ENCODE data around the gene LCOR. TPM values are rescaled to one million over a fixed set of nuclear protein-coding genes. Genes with fewer than 3 reads are reported as not detected.

Gene LCOR
- total and polyA plus RNA-seq, 9 of the 15 experiments (the other 6 are each of a cell fraction or from before 2014, with no cell fraction given): 3.6 to 25.2 (median 14.4) TPM

DNA sequence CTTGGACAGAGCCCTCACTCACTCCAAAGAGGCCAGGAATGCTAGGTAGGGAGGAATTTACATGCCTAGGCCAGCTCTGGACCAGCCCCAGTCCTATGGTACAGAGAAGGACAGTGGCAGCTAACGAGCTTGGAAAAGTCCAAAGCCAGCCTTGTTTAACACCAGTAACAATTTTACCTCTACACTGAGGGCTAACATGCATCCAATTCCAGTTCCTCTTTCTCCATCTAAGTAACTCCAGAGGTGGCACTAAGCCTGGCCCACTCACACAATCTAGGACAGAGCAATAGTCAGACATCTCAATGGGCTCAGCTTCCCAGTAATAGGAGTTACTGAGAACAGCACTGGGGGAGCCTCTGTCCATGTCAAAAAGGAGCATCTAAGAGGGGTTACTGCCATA lies 5.7 kb upstream of the LCOR start:
- H3K4me1 ChIP-seq (replicated peaks in 1 of 2; ENCODE audit: control insufficient read depth in 2 of 2, insufficient read depth in 2 of 2, low read length in 2 of 2): peaks cover 3 to 20% of the 10 kb centered on the region in 2 experiments; a peak in 3 of 5 replicates
- BruUV-seq (replicated peaks): no TSS peak
- no peak overlapping the region for H3K9ac ChIP-seq (ENCODE audit: insufficient read depth in 1 of 2, low read depth in 2 of 2, low read length in 2 of 2)
- H4K20me1 ChIP-seq (replicated peaks; ENCODE audit: control insufficient read depth, insufficient read depth, low read length): no peaks in the 10 kb centered on the region
- WGBS (ENCODE audit: insufficient coverage, low coverage, missing lambda C conversion rate): 89% methylated on average over 1 of the region's 1 CpG
- TF ChIP-seq ZBTB17 (CRISPR knock-in tag; IDR thresholded peaks at IDR 0.05): no peak
- no peak for TF ChIP-seq MECOM (CRISPR knock-in tag; IDR thresholded peaks at IDR 0.05)
- peak; percentile 77; the same call in 1 of the 2 replicates for TF ChIP-seq SPI1 (IDR thresholded peaks at IDR 0.05; ENCODE audit: borderline replicate concordance, low read depth, low read length)
- ATAC-seq: no peak
- no peak for DNase-seq (ENCODE audit: extremely low read depth in 1 of 4, low spot score in 3 of 4)
- ChIA-PET CTCF (ENCODE audit: low intra/inter-chr PET ratio) (interaction anchor here (0.6 kb wide), 1 partner anchor 71 kb away, joined by 5 read pairs; no protein-coding TSS in a partner anchor), POLR2A (interaction anchor here (1.3 kb wide), 1 partner anchor 9 kb away, joined by 3 read pairs; no protein-coding TSS in a partner anchor)
- no peak for FAIRE-seq
- peaks cover 7% of the 10 kb centered on the region for H3K79me2 ChIP-seq (ENCODE audit: control insufficient read depth, insufficient read depth, low read length)
- H3K9me3 ChIP-seq (replicated peaks; ENCODE audit: control insufficient read depth, insufficient read depth, low read depth, low read length): no peaks in the 10 kb centered on the region
- intact Hi-C loops (cut with micrococcal nuclease) (no loop called here), in situ Hi-C loops (cut with MboI) (loop anchor here (5.0 kb wide), 1 partner anchor 184 kb away; no protein-coding TSS in a partner anchor)
- no peaks in the 10 kb centered on the region for H3K27me3 ChIP-seq (ENCODE audit: control insufficient read depth in 2 of 2, insufficient read depth in 2 of 2, low read length in 2 of 2)
- H3K4me3 ChIP-seq: no peak overlapping the region
- no peak overlapping the region for H3K27ac ChIP-seq (ENCODE audit: extremely low read depth, low read depth, low read length)
- H2AFZ ChIP-seq (ENCODE audit: low read depth, low read length): no peak overlapping the region
- H3K4me2 ChIP-seq (ENCODE audit: insufficient read depth, low read length): no peak overlapping the region
- no peaks in the 10 kb centered on the region for H3K36me3 ChIP-seq (ENCODE audit: control insufficient read depth, insufficient read depth, low read length)
- no peaks in the 10 kb centered on the region for H3K9me1 ChIP-seq (ENCODE audit: control insufficient read depth, insufficient read depth, low read length)

DNA sequence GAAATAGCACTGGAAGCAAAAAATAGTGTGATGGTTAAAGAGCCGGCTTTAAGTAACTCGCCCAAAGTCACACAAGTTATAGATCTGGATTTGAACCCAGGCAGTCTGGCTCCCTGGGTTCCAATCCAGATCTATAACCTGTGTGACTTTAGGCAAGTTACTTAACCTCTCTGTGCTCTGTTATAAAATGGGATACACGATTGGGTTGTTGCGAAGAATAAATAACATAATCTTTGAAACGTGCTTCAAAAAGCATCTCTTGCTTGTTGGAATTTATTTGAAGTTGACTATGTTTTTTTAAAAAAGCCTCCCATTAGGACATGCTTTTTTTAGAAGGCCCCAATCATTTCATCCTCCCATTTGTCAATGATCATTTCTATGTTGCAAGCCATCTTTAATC lies 3.5 kb upstream of the LCOR start:
- H3K4me3 ChIP-seq: no peak overlapping the region
- peak overlapping the region in 1 of 2 experiments; percentile 61; a peak in 2 of 4 replicates for H3K9ac ChIP-seq (ENCODE audit: insufficient read depth in 1 of 2, low read depth in 2 of 2, low read length in 2 of 2)
- BruUV-seq (replicated peaks): no TSS peak
- no peaks in the 10 kb centered on the region for H3K27me3 ChIP-seq (ENCODE audit: control insufficient read depth in 2 of 2, insufficient read depth in 2 of 2, low read length in 2 of 2)
- no peaks in the 10 kb centered on the region for H3K9me3 ChIP-seq (replicated peaks; ENCODE audit: control insufficient read depth, insufficient read depth, low read depth, low read length)
- peak overlapping the region; percentile 97 for H3K27ac ChIP-seq (ENCODE audit: extremely low read depth, low read depth, low read length)
- ChIA-PET CTCF (ENCODE audit: low intra/inter-chr PET ratio) (no interaction called here), POLR2A (interaction anchor here (0.8 kb wide), 1 partner anchor 26 kb away, joined by 3 read pairs; no protein-coding TSS in a partner anchor)
- peak overlapping the region; percentile 74 for H2AFZ ChIP-seq (ENCODE audit: low read depth, low read length)
- peak overlapping the region; percentile 67 for H3K4me2 ChIP-seq (ENCODE audit: insufficient read depth, low read length)
- 68% methylated on average over 5 of the region's 5 CpGs for WGBS (ENCODE audit: insufficient coverage, low coverage, missing lambda C conversion rate)
- no peak for FAIRE-seq
- no peak for DNase-seq (ENCODE audit: extremely low read depth in 1 of 4, low spot score in 3 of 4)
- intact Hi-C loops (cut with micrococcal nuclease) (no loop called here), in situ Hi-C loops (cut with MboI) (loop anchor here (5.0 kb wide), 1 partner anchor 186 kb away; no protein-coding TSS in a partner anchor)
- ATAC-seq: no peak
- no peaks in the 10 kb centered on the region for H3K36me3 ChIP-seq (ENCODE audit: control insufficient read depth, insufficient read depth, low read length)
- H3K79me2 ChIP-seq (ENCODE audit: control insufficient read depth, insufficient read depth, low read length): peaks cover 16% of the 10 kb centered on the region
- H3K9me1 ChIP-seq (ENCODE audit: control insufficient read depth, insufficient read depth, low read length): no peaks in the 10 kb centered on the region
- H4K20me1 ChIP-seq (replicated peaks; ENCODE audit: control insufficient read depth, insufficient read depth, low read length): peaks cover 3% of the 10 kb centered on the region; the same call in 1 of the 2 replicates
- H3K4me1 ChIP-seq (replicated peaks in 1 of 2; ENCODE audit: control insufficient read depth in 2 of 2, insufficient read depth in 2 of 2, low read length in 2 of 2): peaks cover 9 to 20% of the 10 kb centered on the region in 2 experiments; a peak in 4 of 5 replicates
- TF ChIP-seq ADNP (tag; IDR thresholded peaks at IDR 0.05) (peak; percentile 77), RCOR1 (IDR thresholded peaks at IDR 0.05; ENCODE audit: borderline replicate concordance in 1 of 2, low read depth in 2 of 2, low read length in 2 of 2) (0 out of 4 replicates have a peak, but pooled peaks of 1 of the 2 experiments have one; percentile 5), BCOR (IDR thresholded peaks at IDR 0.05) (peak; percentile 89), ZFP36 (IDR thresholded peaks at IDR 0.05; ENCODE audit: low read depth, low read length, partially characterized antibody) (peak; percentile 77)
- TF ChIP-seq, protein P1, sequence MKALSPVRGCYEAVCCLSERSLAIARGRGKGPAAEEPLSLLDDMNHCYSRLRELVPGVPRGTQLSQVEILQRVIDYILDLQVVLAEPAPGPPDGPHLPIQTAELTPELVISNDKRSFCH (CRISPR knock-in tag; IDR thresholded peaks at IDR 0.05): no peak
- TF ChIP-seq, protein P1 (tag; IDR thresholded peaks at IDR 0.05): no peak
- TF ChIP-seq, protein P2, sequence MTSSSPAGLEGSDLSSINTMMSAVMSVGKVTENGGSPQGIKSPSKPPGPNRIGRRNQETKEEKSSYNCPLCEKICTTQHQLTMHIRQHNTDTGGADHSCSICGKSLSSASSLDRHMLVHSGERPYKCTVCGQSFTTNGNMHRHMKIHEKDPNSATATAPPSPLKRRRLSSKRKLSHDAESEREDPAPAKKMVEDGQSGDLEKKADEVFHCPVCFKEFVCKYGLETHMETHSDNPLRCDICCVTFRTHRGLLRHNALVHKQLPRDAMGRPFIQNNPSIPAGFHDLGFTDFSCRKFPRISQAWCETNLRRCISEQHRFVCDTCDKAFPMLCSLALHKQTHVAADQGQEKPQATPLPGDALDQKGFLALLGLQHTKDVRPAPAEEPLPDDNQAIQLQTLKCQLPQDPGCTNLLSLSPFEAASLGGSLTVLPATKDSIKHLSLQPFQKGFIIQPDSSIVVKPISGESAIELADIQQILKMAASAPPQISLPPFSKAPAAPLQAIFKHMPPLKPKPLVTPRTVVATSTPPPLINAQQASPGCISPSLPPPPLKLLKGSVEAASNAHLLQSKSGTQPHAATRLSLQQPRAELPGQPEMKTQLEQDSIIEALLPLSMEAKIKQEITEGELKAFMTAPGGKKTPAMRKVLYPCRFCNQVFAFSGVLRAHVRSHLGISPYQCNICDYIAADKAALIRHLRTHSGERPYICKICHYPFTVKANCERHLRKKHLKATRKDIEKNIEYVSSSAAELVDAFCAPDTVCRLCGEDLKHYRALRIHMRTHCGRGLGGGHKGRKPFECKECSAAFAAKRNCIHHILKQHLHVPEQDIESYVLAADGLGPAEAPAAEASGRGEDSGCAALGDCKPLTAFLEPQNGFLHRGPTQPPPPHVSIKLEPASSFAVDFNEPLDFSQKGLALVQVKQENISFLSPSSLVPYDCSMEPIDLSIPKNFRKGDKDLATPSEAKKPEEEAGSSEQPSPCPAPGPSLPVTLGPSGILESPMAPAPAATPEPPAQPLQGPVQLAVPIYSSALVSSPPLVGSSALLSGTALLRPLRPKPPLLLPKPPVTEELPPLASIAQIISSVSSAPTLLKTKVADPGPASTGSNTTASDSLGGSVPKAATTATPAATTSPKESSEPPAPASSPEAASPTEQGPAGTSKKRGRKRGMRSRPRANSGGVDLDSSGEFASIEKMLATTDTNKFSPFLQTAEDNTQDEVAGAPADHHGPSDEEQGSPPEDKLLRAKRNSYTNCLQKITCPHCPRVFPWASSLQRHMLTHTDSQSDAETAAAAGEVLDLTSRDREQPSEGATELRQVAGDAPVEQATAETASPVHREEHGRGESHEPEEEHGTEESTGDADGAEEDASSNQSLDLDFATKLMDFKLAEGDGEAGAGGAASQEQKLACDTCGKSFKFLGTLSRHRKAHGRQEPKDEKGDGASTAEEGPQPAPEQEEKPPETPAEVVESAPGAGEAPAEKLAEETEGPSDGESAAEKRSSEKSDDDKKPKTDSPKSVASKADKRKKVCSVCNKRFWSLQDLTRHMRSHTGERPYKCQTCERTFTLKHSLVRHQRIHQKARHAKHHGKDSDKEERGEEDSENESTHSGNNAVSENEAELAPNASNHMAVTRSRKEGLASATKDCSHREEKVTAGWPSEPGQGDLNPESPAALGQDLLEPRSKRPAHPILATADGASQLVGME (CRISPR knock-in tag; IDR thresholded peaks at IDR 0.05): no peak
